CD14-positive monocyte (primary cell): Measurements from ENCODE around the gene RGPD4. TPM values are rescaled to one million over a fixed set of nuclear protein-coding genes. Genes with fewer than 3 reads are reported as not detected.

Experiments used
- DNase-seq, 3 donors: peaks; one replicate each; pipeline ENCODE4 v3.0.0-alpha.2; 2011 to 2022
- H2AFZ ChIP-seq: 2 replicates; pipeline ENCODE4 v1.6.0; 2012; ENCODE audit warnings: mild to moderate bottlenecking, low read depth, low read length, inconsistent platforms; ENCODE audit not compliant: insufficient read depth, poor library complexity, severe bottlenecking
- H3K27ac ChIP-seq, 2 donors: 1 replicate in 1 of 2; 2 replicates in 1 of 2; pipeline ENCODE4 v1.5.1; 2012 to 2013; ENCODE audit warnings: low read length in 2 of 2, control low read depth in 1 of 2, inconsistent platforms in 1 of 2, low read depth in 1 of 2, mild to moderate bottlenecking in 1 of 2
- H3K27me3 ChIP-seq, 2 donors: one replicate each; pipeline versions ENCODE4 v1.6.0 to v1.6.1; 2011 to 2013; ENCODE audit warnings: low read length in 2 of 2; ENCODE audit not compliant: control insufficient read depth in 2 of 2, insufficient read depth in 2 of 2
- H3K36me3 ChIP-seq, 2 donors: replicated peaks in 1 of 2; 1 replicate in 1 of 2; 2 replicates in 1 of 2; pipeline versions ENCODE4 v1.5.1 to v1.6.1; 2012 to 2013; ENCODE audit warnings: low read length in 2 of 2, control low read depth in 1 of 2, inconsistent platforms in 1 of 2, mild to moderate bottlenecking in 1 of 2; ENCODE audit not compliant: insufficient read depth in 2 of 2, control insufficient read depth in 1 of 2
- H3K4me1 ChIP-seq, 2 donors: 1 replicate in 1 of 2; 2 replicates in 1 of 2; pipeline versions ENCODE4 v1.5.1 to v1.6.1; 2012 to 2013; ENCODE audit warnings: low read length in 2 of 2, control low read depth in 1 of 2, inconsistent platforms in 1 of 2, mild to moderate bottlenecking in 1 of 2, moderate library complexity in 1 of 2; ENCODE audit not compliant: insufficient read depth in 2 of 2, control insufficient read depth in 1 of 2
- H3K4me2 ChIP-seq: replicated peaks from 2 replicates; pipeline ENCODE3; 2012; ENCODE audit warnings: low read length, moderate library complexity, mild to moderate bottlenecking; ENCODE audit not compliant: poor library complexity, severe bottlenecking; ENCODE audit errors: extremely low read depth
- H3K4me3 ChIP-seq, 3 experiments: fragments of 200-600 bp in 1 of 3; sonication (generic) in 1 of 3; replicated peaks in 1 of 3; 1 replicate in 2 of 3; 2 replicates in 1 of 3; pipeline ENCODE4 v1.5.1; 2011 to 2013; ENCODE audit warnings: low read length in 3 of 3, mild to moderate bottlenecking in 3 of 3, control low read depth in 2 of 3, low read depth in 2 of 3, inconsistent platforms in 1 of 3, moderate library complexity in 1 of 3
- H3K79me2 ChIP-seq: 2 replicates; pipeline ENCODE4 v1.6.0; 2012; ENCODE audit warnings: mild to moderate bottlenecking, control low read depth, inconsistent platforms, low read length, moderate library complexity; ENCODE audit not compliant: insufficient read depth
- H3K9ac ChIP-seq: 2 replicates; pipeline ENCODE4 v1.6.0; 2017; ENCODE audit warnings: low read length, mild to moderate bottlenecking; ENCODE audit not compliant: insufficient read depth, poor library complexity, severe bottlenecking
- H3K9me3 ChIP-seq, 2 donors: replicated peaks in 1 of 2; 1 replicate in 1 of 2; 2 replicates in 1 of 2; pipeline versions ENCODE4 v1.5.1 to v1.6.1; 2012 to 2013; ENCODE audit warnings: low read length in 2 of 2, control low read depth in 1 of 2; ENCODE audit not compliant: control insufficient read depth in 1 of 2, insufficient read depth in 1 of 2
- H4K20me1 ChIP-seq: 2 replicates; pipeline ENCODE4 v1.6.0; 2012; ENCODE audit warnings: mild to moderate bottlenecking, low read length, control low read depth, moderate library complexity; ENCODE audit not compliant: insufficient read depth
- H3K27ac Mint-ChIP-seq, 7 donors: one replicate each; pipeline ENCODE4 v1.8.0; 2020; ENCODE audit warnings: mild to moderate bottlenecking in 7 of 7, mixed read lengths in 7 of 7, moderate library complexity in 6 of 7, inconsistent platforms in 2 of 7
- H3K27me3 Mint-ChIP-seq, 3 donors: one replicate each; pipeline ENCODE4 v1.8.0; 2021 to 2022; ENCODE audit warnings: low read depth in 3 of 3, mild to moderate bottlenecking in 3 of 3, mixed read lengths in 3 of 3, moderate library complexity in 3 of 3, inconsistent platforms in 1 of 3
- H3K36me3 Mint-ChIP-seq, 2 donors: one replicate each; pipeline ENCODE4 v1.8.0; 2020; ENCODE audit warnings: mixed read lengths in 2 of 2, inconsistent platforms in 1 of 2, mild to moderate bottlenecking in 1 of 2
- H3K4me1 Mint-ChIP-seq: one replicate; pipeline ENCODE4 v1.8.0; 2020; ENCODE audit warnings: mild to moderate bottlenecking, mixed read lengths
- H3K4me3 Mint-ChIP-seq, 2 donors: one replicate each; pipeline ENCODE4 v1.8.0; 2020; ENCODE audit warnings: mild to moderate bottlenecking in 2 of 2, mixed read lengths in 2 of 2, moderate library complexity in 1 of 2
- H3K9me3 Mint-ChIP-seq, 7 donors: one replicate each; pipeline ENCODE4 v1.8.0; 2020 to 2022; ENCODE audit warnings: mixed read lengths in 7 of 7, mild to moderate bottlenecking in 6 of 7, moderate library complexity in 6 of 7, inconsistent platforms in 2 of 7
- WGBS: methylation state at CpG from one replicate; pipeline ENCODE4 v1.1.5; 2013; ENCODE audit warnings: missing lambda C conversion rate; ENCODE audit not compliant: insufficient coverage; 5-methylcytosine and 5-hydroxymethylcytosine counted together
- intact Hi-C, 2 donors: fragments of 100-400 bp; cut with micrococcal nuclease; formaldehyde crosslinking; loops; one replicate each; pipeline versions ENCODE4 v1.15.0 to v1.15.1; 2023
- polyA plus RNA-seq, 3 donors: library from polyadenylated mRNA; depleted of rRNA in 1 of 3; unstranded in 2 of 3; stranded (reverse) in 1 of 3; fragments of 300-500 nt in 2 of 3; fragments of >200 nt in 1 of 3; fragmentation: Illumina TruSeq in 2 of 3; gene quantifications; 1 replicate in 2 of 3; 2 replicates in 1 of 3; pipeline ENCODE4 v1.2.3, GENCODE V29; 2012 to 2021
- TF ChIP-seq, protein P1 (sequence below): fragments of 200-600 bp; IDR thresholded peaks from one replicate; pipeline ENCODE4 v1.8.0; 2022; ENCODE audit warnings: antibody characterized with exemption, mild to moderate bottlenecking

Gene RGPD4
- polyA plus RNA-seq, 3 donors, result not detected

DNA sequence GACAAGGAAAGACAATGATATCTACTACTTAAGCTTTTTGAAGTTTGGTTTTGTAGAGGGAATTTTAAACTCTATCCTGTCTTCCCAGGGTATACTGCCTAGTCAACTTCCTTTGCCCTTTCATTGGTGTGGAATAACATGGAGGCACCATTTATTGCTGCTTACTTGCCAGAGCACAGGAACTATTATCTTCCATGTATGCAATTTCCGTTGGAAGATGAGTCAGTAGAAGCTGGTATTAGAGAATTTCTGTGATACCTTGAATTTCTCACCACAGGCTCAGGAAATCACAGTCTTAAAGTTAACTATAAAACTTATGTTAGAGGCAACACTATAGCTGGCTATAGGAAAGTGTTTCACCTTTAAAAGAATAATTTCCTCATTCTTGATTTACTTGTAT lies 40.9 kb upstream of the RGPD4 start:
- intact Hi-C loops, result no loop called here
- Mint-ChIP-seq H3K27ac (no peak overlapping the region), H3K4me3 (no peak overlapping the region), H3K36me3 (no peaks in the 10 kb centered on the region), H3K27me3 (peaks cover 0 to 3% (median 0%) of the 10 kb centered on the region in 3 donors), H3K9me3 (peaks cover 0 to 8% (median 3%) of the 10 kb centered on the region in 7 donors), H3K4me1 (no peaks in the 10 kb centered on the region)
- no peaks in the 10 kb centered on the region for H3K36me3 ChIP-seq
- no peak overlapping the region for H2AFZ ChIP-seq
- no peak overlapping the region for H3K4me3 ChIP-seq
- no peaks in the 10 kb centered on the region for H3K4me1 ChIP-seq
- H3K9me3 ChIP-seq, result peaks cover 4 to 8% of the 10 kb centered on the region in 2 donors
- H3K27me3 ChIP-seq, result no peaks in the 10 kb centered on the region
- no CpG with 5 or more reads among the region's 1 CpG for WGBS
- H4K20me1 ChIP-seq, result no peaks in the 10 kb centered on the region
- TF ChIP-seq, protein P1, sequence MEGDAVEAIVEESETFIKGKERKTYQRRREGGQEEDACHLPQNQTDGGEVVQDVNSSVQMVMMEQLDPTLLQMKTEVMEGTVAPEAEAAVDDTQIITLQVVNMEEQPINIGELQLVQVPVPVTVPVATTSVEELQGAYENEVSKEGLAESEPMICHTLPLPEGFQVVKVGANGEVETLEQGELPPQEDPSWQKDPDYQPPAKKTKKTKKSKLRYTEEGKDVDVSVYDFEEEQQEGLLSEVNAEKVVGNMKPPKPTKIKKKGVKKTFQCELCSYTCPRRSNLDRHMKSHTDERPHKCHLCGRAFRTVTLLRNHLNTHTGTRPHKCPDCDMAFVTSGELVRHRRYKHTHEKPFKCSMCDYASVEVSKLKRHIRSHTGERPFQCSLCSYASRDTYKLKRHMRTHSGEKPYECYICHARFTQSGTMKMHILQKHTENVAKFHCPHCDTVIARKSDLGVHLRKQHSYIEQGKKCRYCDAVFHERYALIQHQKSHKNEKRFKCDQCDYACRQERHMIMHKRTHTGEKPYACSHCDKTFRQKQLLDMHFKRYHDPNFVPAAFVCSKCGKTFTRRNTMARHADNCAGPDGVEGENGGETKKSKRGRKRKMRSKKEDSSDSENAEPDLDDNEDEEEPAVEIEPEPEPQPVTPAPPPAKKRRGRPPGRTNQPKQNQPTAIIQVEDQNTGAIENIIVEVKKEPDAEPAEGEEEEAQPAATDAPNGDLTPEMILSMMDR, result no peak
- no peak overlapping the region for H3K4me2 ChIP-seq
- no peak overlapping the region for H3K9ac ChIP-seq
- H3K79me2 ChIP-seq, result no peaks in the 10 kb centered on the region
- DNase-seq, result no peak
- no peak overlapping the region for H3K27ac ChIP-seq

DNA sequence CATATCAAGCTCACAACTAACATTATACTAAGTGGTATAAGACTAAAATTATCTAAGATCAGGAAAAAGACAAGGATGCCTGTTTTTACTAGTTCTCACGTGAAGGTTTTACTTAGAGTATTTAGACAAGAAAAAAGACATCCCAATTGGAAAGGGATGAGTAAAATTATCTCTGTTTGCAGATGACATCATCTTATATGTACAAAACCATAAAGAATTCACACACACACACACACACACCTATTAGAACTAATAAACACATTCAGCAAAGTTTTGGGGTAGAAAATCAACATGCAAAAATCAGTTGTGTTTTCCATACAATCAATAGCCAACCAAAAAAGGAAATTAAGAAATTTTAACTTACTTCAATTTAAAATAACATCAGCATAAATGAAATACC lies 35.9 kb upstream of the RGPD4 start:
- H4K20me1 ChIP-seq, result no peaks in the 10 kb centered on the region
- no peaks in the 10 kb centered on the region for H3K79me2 ChIP-seq
- no peaks in the 10 kb centered on the region for H3K4me1 ChIP-seq
- H3K4me3 Mint-ChIP-seq, result no peak overlapping the region
- peaks cover 0 to 3% (median 0%) of the 10 kb centered on the region in 3 donors for H3K27me3 Mint-ChIP-seq
- no peaks in the 10 kb centered on the region for H3K36me3 Mint-ChIP-seq
- H3K36me3 ChIP-seq, result no peaks in the 10 kb centered on the region
- H3K9ac ChIP-seq, result no peak overlapping the region
- H3K27ac ChIP-seq, result no peak overlapping the region
- no peak overlapping the region for H3K4me3 ChIP-seq
- no peak for DNase-seq
- peaks cover 0 to 9% (median 7%) of the 10 kb centered on the region in 7 donors for H3K9me3 Mint-ChIP-seq
- H3K4me2 ChIP-seq, result no peak overlapping the region
- TF ChIP-seq, protein P1, result no peak
- H3K9me3 ChIP-seq, result peaks cover 4 to 12% of the 10 kb centered on the region in 2 donors
- no CpG with 5 or more reads among the region's 1 CpG for WGBS
- intact Hi-C loops, result no loop called here
- H2AFZ ChIP-seq, result no peak overlapping the region
- H3K4me1 Mint-ChIP-seq, result no peaks in the 10 kb centered on the region
- no peaks in the 10 kb centered on the region for H3K27me3 ChIP-seq
- no peak overlapping the region for H3K27ac Mint-ChIP-seq
